Endothelial cell of umbilical vein (primary cell): Measurements from ENCODE around the gene PLCXD1. TPM values are rescaled to one million over a fixed set of nuclear protein-coding genes. Genes with fewer than 3 reads are reported as not detected.
"Not testable (repeated sequence)": the region's sequence is repeated elsewhere in the genome, so short reads cannot be mapped to it uniquely, and the experiment has no call there.

ENCODE experiments used
- BruUV-seq: library from RNA; stranded (reverse); fragments of 400-500 nt; replicated peaks from 2 replicates; lab custom pipeline; 2021; lab: Mats Ljungman, UMichigan
- CTCF ChIA-PET: fragments of 300-600, 350-600 bp; sonication (Branson Sonifier 250); formaldehyde crosslinking; loops from one replicate; lab custom pipeline; 2021; ENCODE audit warnings: antibody characterized with exemption, inconsistent platforms; lab: Charles Lee
- POLR2A ChIA-PET: fragments of 300-600, 350-600 bp; sonication (Branson Sonifier 250); formaldehyde crosslinking; loops from one replicate; lab custom pipeline; 2021; ENCODE audit warnings: antibody characterized with exemption, inconsistent platforms; lab: Charles Lee
- DNase-seq: peaks from one replicate; pipeline ENCODE4 v3.0.0-alpha.2; 2011; ENCODE audit warnings: low read depth, low spot score
- FAIRE-seq: peaks from 2 replicates; lab custom pipeline; 2011; peaks lifted over from hg19 to GRCh38; lab: Jason Lieb, UNC
- H2AFZ ChIP-seq: 2 replicates; pipeline ENCODE4 v1.6.0; 2012; ENCODE audit warnings: low read depth, low read length, control low read depth, inconsistent platforms
- H3K27ac ChIP-seq: 2 replicates; pipeline ENCODE4 v1.5.1; 2011; ENCODE audit warnings: low read depth, mild to moderate bottlenecking, control low read depth, low read length, moderate library complexity; ENCODE audit not compliant: insufficient read depth
- H3K27me3 ChIP-seq, 2 experiments: 2 replicates each; pipeline versions ENCODE4 v1.6.0 to v1.6.1; 2011; ENCODE audit warnings: low read length in 2 of 2, mixed read lengths in 1 of 2; ENCODE audit not compliant: control insufficient read depth in 2 of 2, insufficient read depth in 2 of 2
- H3K36me3 ChIP-seq, 2 experiments: 2 replicates in 1 of 2; 3 replicates in 1 of 2; pipeline ENCODE4 v1.5.1; 2011; ENCODE audit warnings: low read length in 2 of 2, mild to moderate bottlenecking in 1 of 2, moderate library complexity in 1 of 2; ENCODE audit not compliant: control insufficient read depth in 2 of 2, insufficient read depth in 2 of 2; ENCODE audit errors: extremely low read depth in 1 of 2
- H3K4me1 ChIP-seq: 3 replicates; pipeline ENCODE4 v1.5.1; 2011; ENCODE audit warnings: mild to moderate bottlenecking, low read length; ENCODE audit not compliant: control insufficient read depth, insufficient read depth; ENCODE audit errors: extremely low read depth
- H3K4me2 ChIP-seq: 2 replicates; pipeline ENCODE4 v1.6.1; 2011; ENCODE audit warnings: low read length, control low read depth, mixed read lengths; ENCODE audit not compliant: insufficient read depth
- H3K4me3 ChIP-seq, 3 experiments: fragments of 200-600 bp in 1 of 3; sonication (generic), shearing (Covaris generic) in 1 of 3; replicated peaks in 1 of 3; 2 replicates each; pipeline ENCODE4 v1.5.1; 2011 to 2016; ENCODE audit warnings: control low read depth in 3 of 3, low read length in 3 of 3, mild to moderate bottlenecking in 2 of 3, inconsistent platforms in 1 of 3, low read depth in 1 of 3, moderate library complexity in 1 of 3; ENCODE audit not compliant: insufficient read depth in 1 of 3
- H3K79me2 ChIP-seq: 2 replicates; pipeline ENCODE4 v1.6.0; 2012; ENCODE audit warnings: low read length, inconsistent platforms; ENCODE audit not compliant: control insufficient read depth, insufficient read depth
- H3K9ac ChIP-seq: replicated peaks from 2 replicates; pipeline ENCODE3; 2011; ENCODE audit warnings: low read length, control low read depth; ENCODE audit not compliant: insufficient read depth; ENCODE audit errors: extremely low read depth
- H3K9me1 ChIP-seq: replicated peaks from 3 replicates; pipeline ENCODE4 v1.6.0; 2011; ENCODE audit warnings: mild to moderate bottlenecking, low read length; ENCODE audit not compliant: control insufficient read depth, insufficient read depth; ENCODE audit errors: extremely low read depth
- H3K9me3 ChIP-seq: replicated peaks from 2 replicates; pipeline ENCODE4 v1.5.1; 2012; ENCODE audit warnings: low read length, inconsistent platforms; ENCODE audit not compliant: control insufficient read depth, insufficient read depth
- H4K20me1 ChIP-seq: replicated peaks from 2 replicates; pipeline ENCODE3; 2011; ENCODE audit warnings: mild to moderate bottlenecking, low read length; ENCODE audit not compliant: control insufficient read depth, insufficient read depth; ENCODE audit errors: extremely low read depth
- POLR2A ChIP-seq: IDR thresholded peaks from 2 replicates; pipeline ENCODE4 v1.6.1; 2012; ENCODE audit warnings: low read depth, mild to moderate bottlenecking, control low read depth, low read length
- dilution Hi-C: fragments of 300-500 bp; cut with MboI; formaldehyde crosslinking; loops from one replicate; pipeline ENCODE4 v1.15.0; 2019; ENCODE audit warnings: low sequenced_read_pairs; ENCODE audit not compliant: extremely low pct_ligation_motif_present
- intact Hi-C: fragments of 100-400 bp; cut with micrococcal nuclease; formaldehyde crosslinking; loops from one replicate; pipeline ENCODE4 v1.10.0; 2022
- polyA plus RNA-seq, 4 experiments: library from polyadenylated mRNA; depleted of rRNA in 3 of 4; stranded (reverse) in 3 of 4; unstranded in 1 of 4; fragments of >200 nt; gene quantifications; 2 replicates each; pipeline versions ENCODE4 v1.2.1 to v1.2.3, GENCODE V29; 2011 to 2012; ENCODE audit warnings: missing spikeins in 1 of 4
- total RNA-seq: library from RNA; stranded (reverse); gene quantifications from 2 replicates; pipeline ENCODE4 v1.2.3, GENCODE V29; 2021

PLCXD1 gene
- total and polyA plus RNA-seq, 2 donors (not counting 3 experiments of a cell fraction or from before 2014, with no cell fraction given), result 11.7 to 16.8 TPM

- ChIA-PET CTCF (no interaction called here), POLR2A (no interaction called here)
- no peak overlapping the region for H2AFZ ChIP-seq
- no peak for DNase-seq
- no peak overlapping the region for H3K4me2 ChIP-seq
- BruUV-seq, result no TSS peak
- no peaks in the 10 kb centered on the region for H4K20me1 ChIP-seq
- H3K4me1 ChIP-seq, result no peaks in the 10 kb centered on the region
- no peak overlapping the region for H3K9ac ChIP-seq
- H3K27ac ChIP-seq, result no peak overlapping the region
- dilution Hi-C loops (no loop called here), intact Hi-C loops (no loop called here)
- no peaks in the 10 kb centered on the region for H3K36me3 ChIP-seq
- TF ChIP-seq POLR2A, result no peak
- no peak overlapping the region for H3K4me3 ChIP-seq
- no peaks in the 10 kb centered on the region for H3K79me2 ChIP-seq
- FAIRE-seq, result no peak
- H3K9me3 ChIP-seq, result no peaks in the 10 kb centered on the region
- no peaks in the 10 kb centered on the region for H3K9me1 ChIP-seq
- H3K27me3 ChIP-seq, result peaks cover 0 to 3% of the 10 kb centered on the region in 2 experiments
Observed at GRCh38 chrX:329291-329910, 48.2 kb downstream of the PLCXD1 start.

- H2AFZ ChIP-seq, H3K9me3 ChIP-seq, H3K9ac ChIP-seq, H3K9me1 ChIP-seq, dilution Hi-C loops, H3K27ac ChIP-seq, H3K27me3 ChIP-seq, POLR2A ChIA-PET, CTCF ChIA-PET, H3K4me2 ChIP-seq, H4K20me1 ChIP-seq, FAIRE-seq, DNase-seq, H3K36me3 ChIP-seq, H3K4me1 ChIP-seq, H3K4me3 ChIP-seq, intact Hi-C loops, H3K79me2 ChIP-seq, BruUV-seq: not testable (repeated sequence)
Observed at GRCh38 chrX:330141-330725, 49.1 kb downstream of the PLCXD1 start.
